ENCODE results near the gene DYSF. TPM values are rescaled to one million over a fixed set of nuclear protein-coding genes. Genes with fewer than 3 reads are reported as not detected.

Gene DYSF
- total RNA-seq, 2 donors from 2014 or later = 0.34 to 2.8 TPM

- Mint-ChIP-seq H3K4me1 (no peaks in the 10 kb centered on the region), H3K27ac (no peak overlapping the region), H3K27me3 (peaks cover 6% of the 10 kb centered on the region), H3K36me3 (ENCODE audit: low read depth) (no peaks in the 10 kb centered on the region), H3K4me3 (no peak overlapping the region)
- no peaks in the 10 kb centered on the region for H3K9me3 ChIP-seq (ENCODE audit: control insufficient read depth, low read length, poor library complexity, severe bottlenecking)
- DNase-seq (no peak), ATAC-seq (no peak)
Measured at GRCh38 chr2:71564361-71564760, 111.0 kb downstream of the DYSF start.

- DNase-seq = no peak
- no peaks in the 10 kb centered on the region for H3K36me3 Mint-ChIP-seq (ENCODE audit: low read depth)
- no peak for ATAC-seq
- no peak overlapping the region for H3K27ac Mint-ChIP-seq
- no peaks in the 10 kb centered on the region for H3K9me3 ChIP-seq (ENCODE audit: control insufficient read depth, low read length, poor library complexity, severe bottlenecking)
- no peaks in the 10 kb centered on the region for H3K4me1 Mint-ChIP-seq
- H3K27me3 Mint-ChIP-seq = peaks cover 6% of the 10 kb centered on the region
- no peak overlapping the region for H3K4me3 Mint-ChIP-seq
Measured at GRCh38 chr2:71564790-71565189, 111.4 kb downstream of the DYSF start.

GRCh38 chr2:71566372-71566771 lies 113.0 kb downstream of the DYSF start:
- peaks cover 6% of the 10 kb centered on the region for H3K27me3 Mint-ChIP-seq
- no peak overlapping the region for H3K27ac Mint-ChIP-seq
- H3K4me3 Mint-ChIP-seq = no peak overlapping the region
- H3K4me1 Mint-ChIP-seq = no peaks in the 10 kb centered on the region
- DNase-seq (no peak), ATAC-seq (no peak)
- H3K36me3 Mint-ChIP-seq (ENCODE audit: low read depth) = no peaks in the 10 kb centered on the region
- H3K9me3 ChIP-seq (ENCODE audit: control insufficient read depth, low read length, poor library complexity, severe bottlenecking) = no peaks in the 10 kb centered on the region

- no peaks in the 10 kb centered on the region for H3K4me1 Mint-ChIP-seq
- no peak overlapping the region for H3K4me3 Mint-ChIP-seq
- DNase-seq = no peak
- no peaks in the 10 kb centered on the region for H3K9me3 ChIP-seq (ENCODE audit: control insufficient read depth, low read length, poor library complexity, severe bottlenecking)
- peaks cover 6% of the 10 kb centered on the region for H3K27me3 Mint-ChIP-seq
- H3K36me3 Mint-ChIP-seq (ENCODE audit: low read depth) = no peaks in the 10 kb centered on the region
- no peak overlapping the region for H3K27ac Mint-ChIP-seq
- ATAC-seq = no peak
Measured at GRCh38 chr2:71567625-71568024, 114.3 kb downstream of the DYSF start.

- Mint-ChIP-seq H3K36me3 (ENCODE audit: low read depth) (no peaks in the 10 kb centered on the region), H3K4me1 (no peaks in the 10 kb centered on the region), H3K4me3 (no peak overlapping the region), H3K27ac (no peak overlapping the region), H3K27me3 (peaks cover 6% of the 10 kb centered on the region)
- H3K9me3 ChIP-seq (ENCODE audit: control insufficient read depth, low read length, poor library complexity, severe bottlenecking) = no peaks in the 10 kb centered on the region
- no peak for DNase-seq
- no peak for ATAC-seq
Measured at GRCh38 chr2:71568103-71568502, 114.7 kb downstream of the DYSF start.

- Mint-ChIP-seq H3K4me1 (no peaks in the 10 kb centered on the region), H3K4me3 (no peak overlapping the region), H3K27ac (no peak overlapping the region), H3K36me3 (ENCODE audit: low read depth) (no peaks in the 10 kb centered on the region), H3K27me3 (peaks cover 4% of the 10 kb centered on the region)
- DNase-seq (no peak), ATAC-seq (no peak)
- no peaks in the 10 kb centered on the region for H3K9me3 ChIP-seq (ENCODE audit: control insufficient read depth, low read length, poor library complexity, severe bottlenecking)
Measured at GRCh38 chr2:71570511-71570910, 117.2 kb downstream of the DYSF start.

GRCh38 chr2:71570951-71571460 lies 117.6 kb downstream of the DYSF start:
- no peak for ATAC-seq
- H3K9me3 ChIP-seq (ENCODE audit: control insufficient read depth, low read length, poor library complexity, severe bottlenecking) = no peaks in the 10 kb centered on the region
- no peak for DNase-seq
- Mint-ChIP-seq H3K4me3 (no peak overlapping the region), H3K27ac (no peak overlapping the region), H3K4me1 (no peaks in the 10 kb centered on the region), H3K27me3 (no peaks in the 10 kb centered on the region), H3K36me3 (ENCODE audit: low read depth) (no peaks in the 10 kb centered on the region)

- DNase-seq (no peak), ATAC-seq (no peak)
- Mint-ChIP-seq H3K4me1 (no peaks in the 10 kb centered on the region), H3K36me3 (ENCODE audit: low read depth) (no peaks in the 10 kb centered on the region), H3K27me3 (no peaks in the 10 kb centered on the region), H3K4me3 (no peak overlapping the region), H3K27ac (no peak overlapping the region)
- no peaks in the 10 kb centered on the region for H3K9me3 ChIP-seq (ENCODE audit: control insufficient read depth, low read length, poor library complexity, severe bottlenecking)
Measured at GRCh38 chr2:71571945-71572344, 118.6 kb downstream of the DYSF start.

- H3K27ac Mint-ChIP-seq = no peak overlapping the region
- H3K4me3 Mint-ChIP-seq = no peak overlapping the region
- DNase-seq (no peak), ATAC-seq (no peak)
- no peaks in the 10 kb centered on the region for H3K36me3 Mint-ChIP-seq (ENCODE audit: low read depth)
- peaks cover 2% of the 10 kb centered on the region for H3K4me1 Mint-ChIP-seq
- H3K27me3 Mint-ChIP-seq = no peaks in the 10 kb centered on the region
- no peaks in the 10 kb centered on the region for H3K9me3 ChIP-seq (ENCODE audit: control insufficient read depth, low read length, poor library complexity, severe bottlenecking)
Measured at GRCh38 chr2:71575966-71576365, 122.6 kb downstream of the DYSF start.

- ATAC-seq = no peak
- no peak for DNase-seq
- Mint-ChIP-seq H3K27me3 (no peaks in the 10 kb centered on the region), H3K4me3 (no peak overlapping the region), H3K27ac (no peak overlapping the region), H3K4me1 (peaks cover 2% of the 10 kb centered on the region), H3K36me3 (ENCODE audit: low read depth) (no peaks in the 10 kb centered on the region)
- no peaks in the 10 kb centered on the region for H3K9me3 ChIP-seq (ENCODE audit: control insufficient read depth, low read length, poor library complexity, severe bottlenecking)
Measured at GRCh38 chr2:71576541-71576940, 123.2 kb downstream of the DYSF start.

- Mint-ChIP-seq H3K4me3 (no peak overlapping the region), H3K4me1 (peaks cover 2% of the 10 kb centered on the region), H3K27ac (no peak overlapping the region), H3K27me3 (peaks cover under 1% of the 10 kb centered on the region), H3K36me3 (ENCODE audit: low read depth) (no peaks in the 10 kb centered on the region)
- ATAC-seq (no peak), DNase-seq (no peak)
- no peaks in the 10 kb centered on the region for H3K9me3 ChIP-seq (ENCODE audit: control insufficient read depth, low read length, poor library complexity, severe bottlenecking)
Measured at GRCh38 chr2:71577209-71577608, 123.8 kb downstream of the DYSF start.

- H3K27me3 Mint-ChIP-seq = peaks cover 5% of the 10 kb centered on the region
- H3K9me3 ChIP-seq (ENCODE audit: control insufficient read depth, low read length, poor library complexity, severe bottlenecking) = no peaks in the 10 kb centered on the region
- no peaks in the 10 kb centered on the region for H3K36me3 Mint-ChIP-seq (ENCODE audit: low read depth)
- no peak overlapping the region for H3K4me3 Mint-ChIP-seq
- DNase-seq (no peak), ATAC-seq (no peak)
- H3K27ac Mint-ChIP-seq = no peak overlapping the region
- H3K4me1 Mint-ChIP-seq = peaks cover 2% of the 10 kb centered on the region
Measured at GRCh38 chr2:71578767-71579342, 125.5 kb downstream of the DYSF start.

- Mint-ChIP-seq H3K27ac (no peak overlapping the region), H3K4me3 (no peak overlapping the region), H3K36me3 (ENCODE audit: low read depth) (peaks cover 2% of the 10 kb centered on the region), H3K27me3 (peaks cover 15% of the 10 kb centered on the region), H3K4me1 (peaks cover 2% of the 10 kb centered on the region)
- no peaks in the 10 kb centered on the region for H3K9me3 ChIP-seq (ENCODE audit: control insufficient read depth, low read length, poor library complexity, severe bottlenecking)
- DNase-seq (no peak), ATAC-seq (no peak)
Measured at GRCh38 chr2:71581026-71581425, 127.7 kb downstream of the DYSF start.

GRCh38 chr2:71583876-71584275 lies 130.5 kb downstream of the DYSF start:
- DNase-seq = no peak
- H3K27me3 Mint-ChIP-seq = peaks cover 28% of the 10 kb centered on the region
- H3K9me3 ChIP-seq (ENCODE audit: control insufficient read depth, low read length, poor library complexity, severe bottlenecking) = no peaks in the 10 kb centered on the region
- no peak overlapping the region for H3K27ac Mint-ChIP-seq
- peaks cover 8% of the 10 kb centered on the region for H3K4me1 Mint-ChIP-seq
- H3K36me3 Mint-ChIP-seq (ENCODE audit: low read depth) = peaks cover 2% of the 10 kb centered on the region
- no peak for ATAC-seq
- no peak overlapping the region for H3K4me3 Mint-ChIP-seq
